ENCODE data around the gene SLC49A4. TPM values are rescaled to one million over a fixed set of nuclear protein-coding genes. Genes with fewer than 3 reads are reported as not detected.
"Not testable (repeated sequence)": the region's sequence is repeated elsewhere in the genome, so short reads cannot be mapped to it uniquely, and the experiment has no call there.

The SLC49A4 gene, protein sequence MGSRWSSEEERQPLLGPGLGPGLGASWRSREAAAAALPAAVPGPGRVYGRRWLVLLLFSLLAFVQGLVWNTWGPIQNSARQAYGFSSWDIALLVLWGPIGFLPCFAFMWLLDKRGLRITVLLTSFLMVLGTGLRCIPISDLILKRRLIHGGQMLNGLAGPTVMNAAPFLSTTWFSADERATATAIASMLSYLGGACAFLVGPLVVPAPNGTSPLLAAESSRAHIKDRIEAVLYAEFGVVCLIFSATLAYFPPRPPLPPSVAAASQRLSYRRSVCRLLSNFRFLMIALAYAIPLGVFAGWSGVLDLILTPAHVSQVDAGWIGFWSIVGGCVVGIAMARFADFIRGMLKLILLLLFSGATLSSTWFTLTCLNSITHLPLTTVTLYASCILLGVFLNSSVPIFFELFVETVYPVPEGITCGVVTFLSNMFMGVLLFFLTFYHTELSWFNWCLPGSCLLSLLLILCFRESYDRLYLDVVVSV
- total RNA-seq (2014; rRNA removed): 20.8 and 24.2 TPM in 2 replicates
- 6.0 TPM for polyA plus RNA-seq (2012)

DNA sequence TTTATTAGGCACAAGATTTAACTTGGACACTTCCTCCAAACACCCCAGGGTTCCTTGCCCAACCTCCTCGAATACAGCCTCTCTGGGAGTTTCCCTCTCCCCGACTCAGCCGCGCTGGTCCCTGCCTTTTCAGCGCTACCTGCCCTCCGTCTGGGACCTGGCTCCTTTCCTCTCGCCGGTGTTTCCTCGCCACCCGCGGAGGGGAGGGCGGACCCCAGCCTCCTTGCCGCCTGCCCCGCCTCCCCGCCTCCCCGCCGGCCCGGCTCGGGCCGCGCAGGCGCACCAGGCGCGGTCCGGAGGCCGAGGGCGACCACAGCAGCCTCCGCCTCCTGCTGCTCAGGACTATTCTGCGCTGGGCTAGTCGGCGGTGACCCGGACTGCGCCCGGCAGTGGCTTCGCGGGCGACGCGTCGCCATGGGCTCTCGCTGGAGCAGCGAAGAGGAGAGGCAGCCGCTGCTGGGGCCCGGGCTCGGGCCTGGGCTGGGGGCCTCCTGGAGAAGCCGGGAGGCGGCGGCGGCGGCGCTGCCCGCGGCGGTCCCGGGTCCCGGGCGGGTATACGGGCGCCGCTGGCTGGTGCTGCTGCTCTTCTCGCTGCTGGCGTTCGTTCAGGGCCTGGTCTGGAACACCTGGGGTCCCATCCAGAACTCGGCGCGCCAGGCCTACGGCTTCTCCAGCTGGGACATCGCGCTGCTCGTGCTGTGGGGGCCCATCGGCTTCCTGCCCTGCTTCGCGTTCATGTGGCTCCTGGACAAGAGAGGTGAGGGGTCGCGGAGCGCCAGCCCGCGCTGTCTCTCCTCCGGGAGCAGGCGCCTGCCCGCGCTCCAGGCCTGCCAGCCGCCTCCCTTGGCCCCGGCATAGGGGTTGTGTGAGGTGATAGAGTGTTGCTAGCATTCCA, at the start of gene SLC49A4:
Gene SLC49A4, plus strand, starts transcription at position 291 of the 895 bp plus-strand sequence. Its CDS starts 124 bp downstream, at position 415.
- DNase-seq (ENCODE audit: low read depth): peak; percentile 66

DNA sequence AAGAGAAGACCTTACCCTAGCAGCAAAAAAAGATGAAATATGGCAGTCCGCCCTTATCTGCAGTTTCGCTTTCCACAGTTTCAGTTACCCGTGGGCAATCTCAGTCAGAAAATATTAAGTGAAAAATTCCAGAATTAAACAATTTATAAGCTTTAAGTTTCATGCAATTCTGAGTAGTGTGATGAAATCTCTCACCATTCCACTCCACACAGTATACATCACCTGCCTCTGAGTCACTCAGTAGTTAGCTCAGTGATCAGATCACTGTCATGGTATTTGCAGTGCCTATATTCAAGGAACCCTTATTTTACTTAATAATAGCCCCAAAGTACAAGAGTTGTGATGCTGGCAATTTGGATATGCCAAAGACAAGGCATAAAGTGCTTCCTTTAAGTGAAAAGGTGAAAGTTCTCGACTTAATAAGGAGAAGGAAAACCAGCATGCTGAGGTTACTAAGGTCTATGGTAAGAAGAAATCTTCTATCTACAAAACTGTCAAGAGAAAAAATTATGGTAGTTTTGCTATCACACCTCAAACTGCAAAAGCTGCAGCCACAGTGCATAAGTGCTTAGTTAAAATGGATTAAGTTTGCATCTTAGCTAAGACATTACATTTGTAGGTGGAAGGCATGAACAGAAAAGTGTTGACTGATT, 49.4 kb upstream of the SLC49A4 start:
- DNase-seq (ENCODE audit: low read depth): peak; percentile 39

DNA sequence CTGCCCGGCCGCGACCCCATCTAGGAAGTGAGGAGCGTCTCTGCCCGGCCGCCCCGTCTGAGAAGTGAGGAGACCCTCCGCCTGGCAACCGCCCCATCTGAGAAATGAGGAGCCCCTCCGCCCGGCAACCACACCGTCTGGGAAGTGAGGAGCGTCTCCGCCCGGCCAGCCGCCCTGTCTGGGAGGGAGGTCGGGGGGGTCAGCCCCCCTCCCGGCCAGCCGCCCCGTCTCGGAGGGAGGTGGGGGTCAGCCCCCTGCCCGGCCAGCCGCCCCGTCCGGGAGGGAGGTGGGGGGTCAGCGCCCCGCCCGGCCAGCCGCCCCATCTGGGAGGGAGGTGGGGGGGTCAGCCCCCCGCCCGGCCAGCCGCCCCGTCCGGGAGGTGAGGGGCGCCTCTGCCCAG, 47.6 kb upstream of the SLC49A4 start:
- DNase-seq (ENCODE audit: low read depth): not testable (repeated sequence)

DNA sequence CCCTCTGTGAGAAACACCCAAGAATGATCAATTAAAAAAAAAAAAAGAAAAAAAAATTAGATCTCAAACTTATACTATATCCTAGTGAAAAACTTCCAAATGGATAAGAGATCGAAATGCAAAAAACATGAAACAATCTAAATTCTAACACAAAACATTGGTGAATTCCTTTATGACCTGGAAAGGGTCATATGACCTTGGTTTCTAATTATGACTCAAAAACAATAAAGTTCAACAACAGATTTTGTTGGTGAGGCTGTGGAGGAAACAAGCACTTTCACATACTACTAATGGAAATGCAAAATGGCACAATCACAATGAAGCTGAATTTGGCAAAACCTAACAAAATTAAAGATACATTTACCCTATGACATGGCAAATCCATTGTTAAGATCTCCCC, 46.5 kb upstream of the SLC49A4 start:
- DNase-seq (ENCODE audit: low read depth): no peak

DNA sequence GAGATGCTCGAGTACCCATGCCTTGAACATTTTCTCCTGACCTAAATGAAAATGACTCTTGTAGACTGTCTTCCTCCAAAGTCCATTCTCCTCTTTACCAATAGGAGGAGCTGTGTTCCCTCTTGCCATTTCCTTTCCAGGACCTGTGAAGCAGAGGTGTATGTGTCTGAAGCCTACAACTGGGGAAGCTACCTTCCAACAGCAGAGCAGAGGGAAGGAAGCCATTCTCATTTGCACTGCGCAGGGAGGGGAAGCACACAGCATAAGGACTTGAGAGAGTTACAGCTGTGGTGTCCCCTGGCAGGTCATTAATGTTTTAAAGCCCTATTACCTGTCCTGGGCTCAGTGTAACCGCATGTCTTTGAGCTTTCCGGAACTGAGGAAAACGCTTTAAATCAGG, 39.9 kb upstream of the SLC49A4 start:
- peak; percentile 44 for DNase-seq (ENCODE audit: low read depth)

DNA sequence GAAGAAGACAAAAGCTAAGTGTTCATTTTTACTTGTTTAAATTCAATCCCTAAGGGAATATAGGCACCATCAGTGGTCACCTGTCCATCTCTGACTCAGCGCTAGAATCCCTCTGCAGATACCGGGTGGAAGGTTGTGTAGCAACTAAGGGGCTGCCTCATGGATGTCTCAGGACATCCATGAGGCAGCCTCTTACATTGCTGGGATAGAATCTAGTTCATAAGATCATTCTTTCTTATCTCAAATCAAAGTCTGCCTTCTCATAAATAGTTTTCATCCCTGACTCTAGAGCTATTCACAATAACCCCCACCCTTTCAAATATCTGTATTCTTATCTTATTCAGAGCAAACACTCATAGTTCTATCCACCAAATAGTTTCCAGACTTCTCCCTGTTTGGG, 39.4 kb upstream of the SLC49A4 start:
- no peak for DNase-seq (ENCODE audit: low read depth)

DNA sequence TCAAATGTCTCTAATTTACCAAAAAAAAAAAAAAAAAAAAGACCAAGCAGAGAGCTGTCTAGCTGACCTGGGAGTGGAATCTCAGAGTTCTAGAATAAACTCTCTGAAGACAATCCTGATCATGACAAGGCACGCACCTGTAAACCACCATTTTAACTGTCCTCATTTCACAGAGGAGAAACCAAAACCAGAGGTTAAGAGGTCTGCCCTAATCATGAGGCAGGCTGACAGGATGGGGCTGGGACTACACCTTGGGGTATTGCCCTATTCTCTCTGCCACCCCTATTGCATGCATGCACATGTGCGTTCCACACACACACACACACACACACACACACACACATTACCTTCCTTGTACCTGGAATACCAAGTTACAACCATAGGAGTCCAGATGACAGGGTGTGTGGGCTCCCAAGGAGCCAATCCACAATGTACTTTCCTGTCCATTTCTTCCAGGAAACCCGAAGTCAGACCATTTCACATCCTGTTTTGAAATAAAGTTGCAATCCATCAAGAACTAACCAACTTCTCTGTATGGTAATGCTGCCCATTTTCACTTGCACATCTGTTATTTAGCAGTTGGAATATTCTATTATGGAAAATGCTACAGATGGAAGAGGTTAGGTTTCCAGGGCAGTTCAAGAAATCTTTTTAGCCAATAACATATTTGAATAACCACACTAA, 35.9 kb upstream of the SLC49A4 start:
- DNase-seq (ENCODE audit: low read depth): no peak

DNA sequence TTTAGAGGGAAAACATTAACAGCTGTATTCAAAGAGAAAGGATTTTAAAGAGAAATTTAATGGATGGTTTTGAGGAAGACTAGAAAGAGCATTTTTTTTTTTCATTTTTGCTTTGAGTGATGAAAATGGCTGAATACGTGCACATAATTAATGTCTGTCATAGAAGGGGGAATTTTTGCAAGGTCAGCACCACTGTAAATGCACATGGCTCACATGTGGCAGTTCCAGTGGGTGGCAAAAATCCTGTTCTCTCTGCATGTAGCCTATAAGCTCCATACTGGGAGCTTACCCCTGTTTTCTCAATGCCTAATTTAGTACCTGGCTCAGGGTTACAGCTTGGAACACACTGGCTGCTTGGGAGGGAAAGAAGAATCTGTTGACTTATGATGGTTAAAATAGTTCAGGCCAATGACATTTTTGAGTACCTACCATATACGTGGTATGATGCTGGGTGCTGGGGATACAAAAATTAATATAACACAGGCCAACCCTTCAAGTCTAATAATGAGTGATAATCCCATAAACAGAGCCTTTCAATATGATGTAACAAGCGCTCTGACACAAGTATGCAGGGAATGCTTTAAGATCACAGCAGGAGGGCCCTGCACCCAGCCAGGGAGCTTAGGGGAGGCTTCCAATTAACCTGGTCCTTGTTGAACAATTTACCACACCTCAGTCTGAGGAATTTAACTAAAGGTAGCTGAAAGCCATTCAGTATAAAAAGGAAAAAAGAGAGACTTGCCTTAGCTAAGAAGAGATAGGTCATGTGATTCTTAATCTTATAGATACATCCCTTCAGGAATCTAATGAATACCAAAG, 34.2 kb upstream of the SLC49A4 start:
- no peak for DNase-seq (ENCODE audit: low read depth)

DNA sequence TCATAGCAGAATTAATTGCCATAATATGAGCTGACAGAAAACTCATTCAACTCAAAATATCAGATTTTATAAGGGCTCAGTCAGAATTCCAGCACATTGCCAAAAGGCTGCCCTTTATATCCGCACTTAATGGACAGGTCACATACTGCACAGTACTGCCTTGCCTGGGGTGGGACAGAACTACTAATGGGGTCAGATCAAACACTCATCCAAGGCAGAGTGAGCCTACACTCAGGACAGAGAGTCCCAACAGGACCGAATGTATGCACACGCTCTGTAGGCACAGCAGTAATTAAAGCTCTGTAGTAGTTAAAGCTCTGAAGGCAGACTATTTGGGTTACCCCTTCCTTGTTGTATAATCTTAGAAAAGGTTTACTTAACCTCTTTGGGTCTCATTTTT, 28.4 kb upstream of the SLC49A4 start:
- DNase-seq (ENCODE audit: low read depth): no peak

DNA sequence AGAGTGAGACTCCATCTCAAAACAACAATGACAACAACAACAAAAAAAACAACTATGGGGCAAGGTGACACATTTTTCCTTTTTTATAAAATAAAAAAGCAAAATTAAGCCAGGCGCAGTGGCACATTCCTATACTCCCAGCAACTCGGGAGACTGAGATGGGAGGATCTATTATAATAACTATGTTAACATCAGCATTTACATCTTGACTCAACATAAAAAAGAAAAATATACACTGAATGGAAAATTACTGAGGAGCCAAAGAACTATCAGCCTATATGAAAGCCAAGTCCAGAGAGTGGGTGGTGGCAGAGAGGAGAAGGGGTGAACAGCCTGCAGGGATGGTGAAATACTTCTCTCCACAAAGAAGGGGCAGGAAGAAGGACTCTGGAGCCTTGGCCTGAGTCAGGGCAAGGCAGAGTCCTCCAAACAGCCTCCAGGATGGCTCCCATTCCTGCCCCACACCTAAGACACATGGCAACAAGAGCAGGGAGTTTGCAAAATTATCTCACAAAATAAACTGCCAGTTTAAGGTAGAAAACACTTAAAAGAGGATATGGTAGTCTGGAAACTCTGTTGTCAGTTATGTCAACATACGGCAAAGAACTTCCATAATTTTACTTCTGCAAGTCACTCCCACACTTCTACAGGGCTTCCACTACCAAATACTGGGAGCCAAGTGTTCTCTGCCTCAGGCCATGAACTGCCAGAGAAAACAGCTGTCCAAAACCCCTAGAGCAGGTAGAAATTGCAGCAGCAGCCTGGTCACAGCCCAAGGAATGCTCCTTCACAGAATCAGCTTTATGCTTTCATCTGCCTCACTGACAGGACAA, 27.1 kb upstream of the SLC49A4 start:
- DNase-seq (ENCODE audit: low read depth): no peak

DNA sequence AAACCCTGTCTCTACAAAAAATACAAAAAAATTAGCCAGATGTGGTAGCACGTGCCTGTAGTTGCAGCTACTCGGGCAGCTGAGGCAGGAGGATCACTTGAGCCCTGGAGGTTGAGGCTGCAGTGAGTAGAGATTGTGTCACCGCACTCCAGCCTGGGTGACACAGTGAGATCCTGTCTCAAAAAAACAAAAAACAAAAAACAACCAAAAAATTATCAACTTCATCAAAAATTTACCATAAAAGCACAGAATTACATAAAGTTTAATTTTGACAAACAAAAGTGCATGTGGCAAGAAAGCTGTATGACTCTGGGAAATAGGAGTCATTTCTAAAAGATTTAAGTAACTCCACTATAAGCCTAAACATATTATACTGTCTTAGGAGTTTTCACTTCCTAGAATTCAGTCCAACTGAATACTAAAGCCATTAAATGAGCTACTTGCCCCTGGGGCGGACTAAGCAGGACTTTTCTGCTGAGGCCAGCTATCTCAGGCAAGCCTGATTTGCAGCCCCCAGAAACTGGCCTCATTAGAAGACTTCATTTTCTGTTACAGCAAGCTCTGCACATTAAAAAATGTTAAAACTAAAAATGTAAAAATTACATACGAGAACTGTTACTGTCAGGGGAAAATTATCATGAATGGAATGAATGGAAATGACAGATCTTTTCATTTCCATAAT, 24.2 kb upstream of the SLC49A4 start:
- DNase-seq (ENCODE audit: low read depth): no peak

DNA sequence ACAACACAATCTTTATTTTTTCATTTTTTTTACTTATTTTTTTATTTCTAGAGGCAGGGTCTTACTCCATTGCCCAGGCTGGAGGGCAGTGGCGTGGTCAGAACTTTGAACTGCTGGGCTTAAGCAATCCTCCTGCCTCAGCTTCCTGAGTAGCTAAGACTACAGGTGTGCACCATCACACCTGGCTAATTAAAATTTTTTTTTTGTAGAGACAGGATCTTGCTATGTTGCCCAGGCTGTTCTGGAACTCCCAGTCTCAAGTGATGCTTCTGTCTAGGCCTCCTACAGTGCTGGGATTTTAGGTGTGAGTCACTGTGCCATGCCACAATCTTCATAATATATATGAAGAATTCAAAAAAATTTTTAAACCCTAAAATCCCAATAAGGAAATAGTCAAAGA, 22.0 kb upstream of the SLC49A4 start:
- no peak for DNase-seq (ENCODE audit: low read depth)

DNA sequence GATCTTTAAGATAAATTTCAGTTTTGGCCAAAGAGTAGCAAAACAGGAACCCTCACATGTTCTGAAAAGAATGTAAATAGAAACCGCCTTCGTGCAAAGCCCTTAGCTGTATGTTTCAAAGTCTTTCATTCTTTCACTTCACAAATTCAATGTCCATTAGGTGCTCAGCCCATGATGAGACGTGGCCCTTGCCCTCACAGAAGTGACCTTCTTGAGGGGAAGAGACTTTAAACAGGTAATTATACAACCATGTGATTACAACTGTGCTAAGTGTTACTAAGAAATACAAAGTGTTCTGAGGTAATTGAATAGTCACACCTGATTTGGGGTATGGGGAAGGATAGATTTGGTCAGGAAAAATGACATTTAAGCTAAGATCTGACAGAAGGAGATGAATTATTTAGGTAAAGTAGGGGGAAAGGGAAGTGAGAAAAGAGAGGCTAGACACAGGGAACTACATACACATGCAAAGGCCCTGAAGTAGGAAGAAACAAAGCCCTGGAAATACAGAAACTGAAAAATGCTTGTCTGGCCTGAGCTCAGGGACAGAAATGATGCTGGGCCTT, 20.8 kb upstream of the SLC49A4 start:
- DNase-seq (ENCODE audit: low read depth): no peak

DNA sequence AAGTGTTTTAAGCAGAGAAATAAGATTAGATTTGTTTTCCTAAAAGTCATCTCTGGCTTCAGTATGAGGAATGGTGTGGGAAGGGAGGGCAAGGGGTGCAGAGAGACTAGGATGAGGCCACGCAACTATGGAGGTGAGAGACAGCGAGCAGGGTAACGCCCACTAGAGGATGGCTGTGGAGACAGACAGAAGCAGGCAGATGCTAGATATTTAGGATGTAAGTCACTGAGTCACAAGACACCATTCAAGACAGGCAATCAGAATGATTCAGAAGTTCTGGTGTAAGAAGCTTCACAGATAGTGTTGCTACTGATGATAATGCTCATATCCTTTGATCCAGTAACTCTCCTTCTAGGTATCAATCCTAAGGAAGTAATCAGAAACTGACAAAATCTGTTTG, 20.3 kb upstream of the SLC49A4 start:
- DNase-seq (ENCODE audit: low read depth): peak; percentile 64

DNA sequence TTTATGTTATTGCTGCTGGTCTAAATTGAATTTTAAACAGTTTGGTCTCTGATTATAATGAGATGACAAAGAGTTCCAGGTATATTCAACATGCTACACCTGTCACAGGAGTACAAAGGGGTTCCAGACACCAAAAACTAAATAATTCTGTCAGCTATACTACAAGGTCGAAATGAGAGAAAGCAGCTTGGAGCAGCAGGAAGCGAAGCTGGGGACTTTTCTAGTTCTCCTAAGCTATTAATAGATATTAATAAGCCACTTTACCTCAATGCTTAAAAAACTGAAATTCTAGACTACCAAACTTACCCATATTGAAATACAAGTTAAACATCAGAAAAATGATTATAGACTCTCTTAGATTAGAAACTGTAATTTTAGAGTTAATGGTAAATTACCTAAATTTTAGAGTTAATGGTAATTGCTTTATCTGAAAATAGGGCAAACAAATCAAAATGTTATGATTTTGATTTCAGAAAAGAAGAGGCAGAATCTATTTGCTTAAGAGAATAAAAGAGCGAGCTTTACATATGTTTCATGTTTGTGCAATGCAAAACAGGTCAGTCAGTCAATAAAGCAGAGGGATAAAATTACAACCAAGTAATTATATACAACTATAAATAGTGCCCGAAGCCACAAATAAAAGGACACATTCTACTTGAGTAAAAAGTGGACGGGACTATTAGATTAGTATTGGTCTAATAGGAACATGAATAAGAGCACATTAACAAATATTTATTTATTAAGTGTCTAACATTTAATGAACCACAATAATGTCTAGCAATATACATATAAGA, 18.0 kb upstream of the SLC49A4 start:
- no peak for DNase-seq (ENCODE audit: low read depth)

DNA sequence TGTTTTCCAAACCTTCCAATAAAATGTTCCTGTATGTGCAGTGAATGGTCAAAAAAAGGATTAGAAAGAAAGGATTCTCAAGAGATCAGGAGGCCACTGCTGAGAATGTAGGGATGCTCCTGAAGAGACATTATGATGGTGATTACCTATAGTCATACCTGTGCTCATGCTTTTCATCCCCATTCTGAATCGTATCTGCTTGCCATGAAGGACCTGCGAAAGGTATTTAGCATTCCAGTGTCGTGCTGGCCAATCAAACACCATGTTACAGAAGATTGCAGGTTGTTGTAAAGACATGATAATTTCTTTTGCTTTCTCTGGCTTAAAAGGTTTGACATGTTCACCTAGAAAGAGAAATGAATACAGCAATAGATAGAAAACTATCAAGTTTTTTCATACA, 17.3 kb upstream of the SLC49A4 start:
- DNase-seq (ENCODE audit: low read depth): no peak

DNA sequence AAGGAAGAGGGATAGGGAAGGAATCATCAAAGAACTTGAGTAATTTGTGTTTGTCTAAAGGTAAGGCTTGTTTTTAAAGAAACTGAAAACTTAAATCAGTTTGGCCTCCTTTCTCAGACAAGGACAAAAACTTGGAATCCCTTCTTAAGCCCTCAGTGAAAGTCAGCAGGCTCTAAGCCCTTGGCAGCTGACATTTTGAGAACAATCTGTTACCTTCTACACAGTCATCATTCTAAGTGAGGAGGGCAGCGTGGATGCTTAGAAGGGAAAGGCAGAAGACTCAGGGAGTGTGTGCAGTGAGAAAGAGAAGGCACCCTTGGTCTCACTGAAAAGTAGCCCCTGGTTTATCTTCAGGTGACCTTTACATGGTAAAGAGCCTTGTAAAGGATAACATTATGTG, 12.1 kb upstream of the SLC49A4 start:
- DNase-seq (ENCODE audit: low read depth): no peak

DNA sequence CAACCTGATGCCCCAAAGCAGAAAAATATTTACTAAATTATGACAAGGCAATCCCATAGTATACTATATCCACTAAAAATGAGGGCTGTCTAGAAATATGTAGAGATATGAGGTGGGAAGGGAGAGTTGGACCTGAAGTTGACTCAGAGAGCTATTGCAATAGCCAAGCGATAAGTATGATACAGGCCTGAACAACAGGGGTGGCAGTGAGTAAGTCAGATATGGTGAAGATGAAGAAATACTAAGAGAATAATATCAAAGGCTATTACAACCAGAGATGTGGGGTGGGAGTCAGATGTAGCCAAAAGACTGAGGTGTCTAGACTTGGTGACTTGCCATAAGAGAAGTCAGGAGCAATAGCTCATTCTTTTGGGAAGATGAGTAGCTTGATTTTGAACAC, 10.4 kb upstream of the SLC49A4 start:
- DNase-seq (ENCODE audit: low read depth): peak; percentile 29

Measured in LHCN-M2 (cell line).